GM13976 (cell line): ENCODE results near the gene KCNQ1.

Source experiments
- DNase-seq: peaks from one replicate; pipeline ENCODE4 v3.0.0; 2012; ENCODE audit warnings: low spot score
- in situ Hi-C: fragments of 300-500 bp; cut with MboI; formaldehyde crosslinking; loops from one replicate; pipeline ENCODE4 v1.12.0; 2022; ENCODE audit warnings: low sequenced_read_pairs, mixed read lengths, inconsistent platforms; ENCODE audit not compliant: unreplicated experiment
- TF ChIP-seq, protein P1 (sequence below): IDR thresholded peaks from 2 replicates; pipeline ENCODE4 v1.5.1; 2012; ENCODE audit warnings: borderline replicate concordance, mild to moderate bottlenecking; ENCODE audit not compliant: insufficient read depth; ENCODE audit errors: extremely low read depth, missing control alignments, control extremely low read depth

The KCNQ1 gene

DNA sequence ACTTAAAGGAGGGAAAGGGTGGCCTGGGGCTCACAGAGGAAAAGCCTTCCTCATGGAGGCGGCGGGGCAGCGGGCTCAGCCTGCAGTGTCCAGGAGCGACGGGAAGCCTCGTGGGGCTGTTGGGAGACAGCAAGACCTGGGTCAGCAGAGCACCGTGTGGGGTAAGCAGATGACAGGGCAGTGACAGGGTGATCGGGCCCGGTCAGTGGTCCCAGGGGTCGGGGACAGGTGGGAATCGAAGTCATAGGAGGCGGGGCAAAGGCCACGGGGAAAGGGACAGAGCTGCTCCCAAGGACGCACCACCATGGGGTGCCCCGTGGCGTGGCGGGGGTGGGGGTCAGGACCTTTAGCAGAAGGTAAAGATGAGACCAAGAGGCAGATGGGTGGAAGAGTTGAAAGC is 390.9 kb downstream of the KCNQ1 start:
- DNase-seq = no peak
- TF ChIP-seq, protein P1, sequence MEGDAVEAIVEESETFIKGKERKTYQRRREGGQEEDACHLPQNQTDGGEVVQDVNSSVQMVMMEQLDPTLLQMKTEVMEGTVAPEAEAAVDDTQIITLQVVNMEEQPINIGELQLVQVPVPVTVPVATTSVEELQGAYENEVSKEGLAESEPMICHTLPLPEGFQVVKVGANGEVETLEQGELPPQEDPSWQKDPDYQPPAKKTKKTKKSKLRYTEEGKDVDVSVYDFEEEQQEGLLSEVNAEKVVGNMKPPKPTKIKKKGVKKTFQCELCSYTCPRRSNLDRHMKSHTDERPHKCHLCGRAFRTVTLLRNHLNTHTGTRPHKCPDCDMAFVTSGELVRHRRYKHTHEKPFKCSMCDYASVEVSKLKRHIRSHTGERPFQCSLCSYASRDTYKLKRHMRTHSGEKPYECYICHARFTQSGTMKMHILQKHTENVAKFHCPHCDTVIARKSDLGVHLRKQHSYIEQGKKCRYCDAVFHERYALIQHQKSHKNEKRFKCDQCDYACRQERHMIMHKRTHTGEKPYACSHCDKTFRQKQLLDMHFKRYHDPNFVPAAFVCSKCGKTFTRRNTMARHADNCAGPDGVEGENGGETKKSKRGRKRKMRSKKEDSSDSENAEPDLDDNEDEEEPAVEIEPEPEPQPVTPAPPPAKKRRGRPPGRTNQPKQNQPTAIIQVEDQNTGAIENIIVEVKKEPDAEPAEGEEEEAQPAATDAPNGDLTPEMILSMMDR = no peak
- in situ Hi-C loops = no loop called here

DNA sequence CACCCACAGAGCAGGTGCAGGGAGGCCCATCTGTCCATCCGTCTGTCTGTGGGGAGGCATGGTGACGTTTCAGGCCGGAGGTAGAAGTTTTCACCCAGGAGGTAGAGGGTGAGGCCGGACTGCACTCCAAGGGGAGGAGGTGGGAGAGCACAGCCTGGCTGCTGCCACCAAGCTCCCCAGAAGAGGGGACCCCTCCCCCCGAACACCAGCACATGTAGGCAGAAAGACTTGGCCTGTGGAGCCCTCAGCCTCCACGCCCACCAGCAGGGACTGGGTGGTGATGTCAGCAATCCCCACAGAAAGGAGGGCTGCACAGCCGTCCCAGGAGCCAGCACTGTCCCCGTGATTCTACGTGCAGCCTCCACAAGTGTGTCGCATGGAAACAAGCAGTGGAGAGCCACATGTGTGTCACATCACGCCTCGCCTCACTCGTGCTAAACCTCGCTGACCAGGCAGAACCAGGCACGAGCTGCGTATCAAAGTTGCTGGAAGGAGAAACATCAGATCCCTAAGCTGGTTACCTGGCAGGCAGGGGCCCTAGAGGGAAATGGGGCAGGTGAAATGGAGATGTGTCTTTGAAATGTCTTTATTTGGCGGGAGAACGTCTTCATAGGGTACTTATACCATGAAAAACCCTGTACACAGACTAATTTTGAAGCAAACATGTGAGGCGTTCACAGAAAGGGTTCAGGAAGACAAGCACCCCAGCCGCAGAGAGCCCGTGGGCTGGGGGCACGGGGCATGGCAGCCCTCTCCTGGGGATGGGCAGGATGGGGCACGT is 391.7 kb downstream of the KCNQ1 start:
- in situ Hi-C loops = no loop called here
- TF ChIP-seq, protein P1 = no peak
- DNase-seq = no peak

DNA sequence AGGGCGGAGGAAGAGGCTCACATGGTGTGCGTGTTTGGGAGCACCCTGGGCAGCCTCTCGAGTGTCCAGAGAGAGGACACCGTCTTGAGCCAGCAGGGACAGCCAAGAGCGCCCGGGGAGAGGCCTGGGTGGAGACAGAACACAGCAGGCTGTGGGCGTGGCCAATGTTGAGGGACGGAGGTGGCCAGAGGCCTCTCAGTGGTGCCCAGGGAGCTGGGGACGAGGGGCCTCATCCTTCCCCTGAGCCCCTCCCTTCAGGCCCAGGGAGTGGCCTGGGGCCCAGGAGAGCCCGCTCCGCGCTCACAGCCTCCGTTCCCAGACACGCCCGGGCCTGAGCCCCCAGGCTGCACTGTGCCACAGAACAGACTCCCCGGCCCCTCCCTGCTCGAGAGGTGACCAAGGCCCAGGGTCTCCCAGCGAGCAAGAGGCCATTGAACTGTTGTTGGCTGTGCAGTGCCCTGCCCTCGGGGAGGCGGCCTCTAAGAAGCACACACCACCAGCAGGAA is 392.3 kb downstream of the KCNQ1 start:
- in situ Hi-C loops = no loop called here
- TF ChIP-seq, protein P1 = no peak
- DNase-seq = no peak

GRCh38 chr11:2837651-2838050 is 392.8 kb downstream of the KCNQ1 start:
- DNase-seq = no peak
- in situ Hi-C loops = no loop called here
- TF ChIP-seq, protein P1 = no peak

GRCh38 chr11:2838091-2838490 is 393.3 kb downstream of the KCNQ1 start:
- in situ Hi-C loops = no loop called here
- DNase-seq = no peak

GRCh38 chr11:2838676-2839294 is 394.0 kb downstream of the KCNQ1 start:
- TF ChIP-seq, protein P1 = no peak
- no peak for DNase-seq
- in situ Hi-C loops = no loop called here

More at GRCh38 chr11:2838091-2838490, 393.3 kb downstream of the KCNQ1 start:
- TF ChIP-seq, protein P1 = no peak
